Ovary (tissue), 3 donors: Measurements from ENCODE around the gene OTUD4.

Experiments
- CTCF ChIP-seq, 3 donors: fragments of 450-650 bp in 2 of 3; fragments of 200-600 bp in 1 of 3; IDR thresholded peaks; one replicate each; pipeline versions ENCODE4 v1.5.1 to v1.8.0; 2016 to 2022; ENCODE audit warnings: antibody characterized with exemption in 3 of 3, mild to moderate bottlenecking in 1 of 3
- POLR2A ChIP-seq: fragments of 450-650 bp; IDR thresholded peaks from one replicate; pipeline ENCODE4 v1.6.1; 2017; ENCODE audit warnings: antibody characterized with exemption, mild to moderate bottlenecking, moderate library complexity
- donor health status: DM: no; HTN: no; CAD: no.

GRCh38 chr4:145171911-145172310 is 8.5 kb downstream of the OTUD4 start:
- no peak for TF ChIP-seq CTCF (IDR thresholded peaks at IDR 0.05)
- no peak for TF ChIP-seq POLR2A
